Measurements from ENCODE around the gene PHF21B.

The PHF21B gene

GRCh38 chr22:44935724-44936123 lies 74.1 kb downstream of the PHF21B start:
- peak overlapping the region in 2 of 11 experiments; percentile 16 to 19; a peak in 1 of 22 replicates for H3K4me2 ChIP-seq
- TF ChIP-seq Cebpa-rat (IDR thresholded peaks at IDR 0.05), result no peak

GRCh38 chr22:44934454-44934735 lies 75.4 kb downstream of the PHF21B start:
- Histone ChIP-seq H3K36me3 (no peaks in the 10 kb centered on the region), H3K9me3 (replicated peaks in 1 of 11) (no peaks in the 10 kb centered on the region), H3K9ac (no peak overlapping the region), H3K4me3 (no peak overlapping the region), H3K27me3 (no peaks in the 10 kb centered on the region), H4K20me1 (peaks cover 0 to 5% (median 0%) of the 10 kb centered on the region in 11 experiments; a peak in 3 of 22 replicates), H3K4me1 (peaks cover 11 to 38% (median 20%) of the 10 kb centered on the region in 10 experiments), H3K4me2 (peak overlapping the region in 7 of 11 experiments; percentile 60 to 83 (median 71); a peak in 11 of 22 replicates), H3K27ac (no peak overlapping the region)
- TF ChIP-seq Cebpa-rat (IDR thresholded peaks at IDR 0.05), result no peak

More at GRCh38 chr22:44935724-44936123, 74.1 kb downstream of the PHF21B start:
- Histone ChIP-seq H3K27me3 (no peaks in the 10 kb centered on the region), H3K36me3 (no peaks in the 10 kb centered on the region), H3K27ac (no peak overlapping the region), H3K9me3 (replicated peaks in 1 of 11) (no peaks in the 10 kb centered on the region), H3K9ac (no peak overlapping the region), H3K4me1 (peaks cover 9 to 37% (median 20%) of the 10 kb centered on the region in 10 experiments), H3K4me3 (no peak overlapping the region), H4K20me1 (peaks cover 0 to 5% (median 0%) of the 10 kb centered on the region in 11 experiments; a peak in 5 of 22 replicates)

DNA sequence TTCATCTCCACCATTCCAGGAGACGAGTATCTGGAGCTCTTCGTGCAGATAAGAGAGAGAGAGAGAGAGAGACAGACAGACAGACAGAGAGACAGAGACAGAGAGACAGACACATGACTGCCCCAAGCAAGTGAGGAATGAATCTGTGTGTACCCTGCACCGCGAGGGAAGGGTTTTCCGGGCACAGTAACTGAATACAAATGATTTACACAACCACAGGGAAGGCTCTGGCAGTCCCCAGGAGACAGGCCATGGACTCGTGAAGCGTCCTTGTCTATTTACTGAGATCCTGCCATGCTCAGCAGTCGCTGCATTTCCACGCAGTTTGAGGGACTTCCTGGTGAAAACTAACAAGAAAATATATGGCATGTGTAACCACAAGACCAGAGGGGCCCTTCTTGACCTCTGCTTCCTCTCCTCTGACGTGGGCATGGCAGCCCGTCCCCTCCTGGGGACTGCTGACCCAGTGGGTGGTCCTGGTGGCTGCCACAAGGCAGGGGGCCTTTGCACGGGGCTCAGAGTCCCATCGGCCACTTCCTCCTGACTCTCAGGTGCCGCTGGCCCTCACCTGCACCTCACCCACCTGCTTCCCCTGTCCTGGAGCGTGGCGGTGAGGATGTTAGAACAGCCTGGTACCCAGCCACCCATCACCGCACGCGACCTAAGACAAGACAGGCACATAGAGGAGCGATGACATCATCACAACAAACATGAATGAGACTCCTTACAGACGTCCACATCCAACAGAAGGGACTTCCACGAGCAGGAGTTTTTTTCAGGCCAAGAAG lies 75.9 kb downstream of the PHF21B start:
- Histone ChIP-seq H3K9me3 (replicated peaks in 1 of 11) (no peaks in the 10 kb centered on the region), H4K20me1 (peaks cover 0 to 5% (median 0%) of the 10 kb centered on the region in 11 experiments; a peak in 3 of 22 replicates), H3K27ac (peak overlapping the region in 2 of 11 experiments; percentile 17 to 30; a peak in 1 of 22 replicates), H3K4me2 (peak overlapping the region; percentile 51 to 83 (median 70)), H3K4me3 (no peak overlapping the region), H3K4me1 (peaks cover 11 to 38% (median 20%) of the 10 kb centered on the region in 10 experiments), H3K36me3 (no peaks in the 10 kb centered on the region), H3K9ac (peak overlapping the region in 2 of 11 experiments; percentile 6 to 34; a peak in 2 of 22 replicates), H3K27me3 (no peaks in the 10 kb centered on the region)
- TF ChIP-seq Cebpa-rat (IDR thresholded peaks at IDR 0.05), result no peak

- TF ChIP-seq Cebpa-rat (IDR thresholded peaks at IDR 0.05), result no peak
- Histone ChIP-seq H3K27ac (no peak overlapping the region), H3K4me1 (peaks cover 11 to 38% (median 20%) of the 10 kb centered on the region in 10 experiments), H3K4me2 (peak overlapping the region in 4 of 11 experiments; percentile 60 to 83 (median 68); a peak in 5 of 22 replicates), H3K9me3 (replicated peaks in 1 of 11) (no peaks in the 10 kb centered on the region), H3K27me3 (no peaks in the 10 kb centered on the region), H4K20me1 (peaks cover 0 to 5% (median 0%) of the 10 kb centered on the region in 11 experiments; a peak in 2 of 22 replicates), H3K36me3 (no peaks in the 10 kb centered on the region), H3K9ac (no peak overlapping the region), H3K4me3 (no peak overlapping the region)
Observed at GRCh38 chr22:44932493-44932892, 77.3 kb downstream of the PHF21B start.

DNA sequence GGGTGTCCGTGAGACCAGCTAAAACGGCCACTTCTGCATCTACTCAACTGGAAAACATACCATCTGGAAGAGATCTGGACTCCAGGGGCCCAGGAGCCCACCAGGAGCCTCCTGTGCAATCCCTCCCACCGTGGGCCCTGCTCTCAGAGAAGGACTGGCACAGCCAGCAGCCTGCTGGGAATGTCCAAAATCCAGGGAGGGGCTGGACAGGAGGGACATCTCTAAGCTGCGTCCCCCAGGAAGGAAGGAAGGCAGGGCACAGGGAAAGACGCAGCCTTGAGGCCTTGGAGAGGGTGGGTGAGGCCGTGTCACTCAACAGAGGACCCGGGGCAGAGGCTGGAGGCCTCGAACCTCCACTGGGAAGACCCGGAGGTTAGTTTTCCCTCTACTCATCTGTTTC lies 78.0 kb downstream of the PHF21B start:
- H3K27ac ChIP-seq, result no peak overlapping the region
- H4K20me1 ChIP-seq, result peaks cover 0 to 5% (median 0%) of the 10 kb centered on the region in 11 experiments; a peak in 2 of 22 replicates

GRCh38 chr22:44931077-44931540 lies 78.7 kb downstream of the PHF21B start:
- Histone ChIP-seq H4K20me1 (peaks cover 0 to 5% (median 0%) of the 10 kb centered on the region in 11 experiments; a peak in 2 of 22 replicates), H3K27ac (no peak overlapping the region), H3K9me3 (replicated peaks in 1 of 11) (no peaks in the 10 kb centered on the region), H3K27me3 (no peaks in the 10 kb centered on the region), H3K9ac (no peak overlapping the region), H3K36me3 (no peaks in the 10 kb centered on the region), H3K4me1 (peaks cover 11 to 37% (median 20%) of the 10 kb centered on the region in 10 experiments), H3K4me3 (no peak overlapping the region), H3K4me2 (peak overlapping the region in 1 of 11 experiments; percentile 14; a peak in 1 of 22 replicates)
- 0 out of 22 replicates have a peak, but pooled peaks of 1 of the 11 experiments have one; percentile 12 for TF ChIP-seq Cebpa-rat (IDR thresholded peaks at IDR 0.05)

More for the DNA sequence above, 78.0 kb downstream of the PHF21B start:
- Histone ChIP-seq H3K9ac (no peak overlapping the region), H3K4me1 (peaks cover 11 to 38% (median 20%) of the 10 kb centered on the region in 10 experiments), H3K27me3 (no peaks in the 10 kb centered on the region), H3K36me3 (no peaks in the 10 kb centered on the region), H3K4me2 (no peak overlapping the region), H3K9me3 (replicated peaks in 1 of 11) (no peaks in the 10 kb centered on the region), H3K4me3 (no peak overlapping the region)
- no peak for TF ChIP-seq Cebpa-rat (IDR thresholded peaks at IDR 0.05)

- Histone ChIP-seq H3K27ac (no peak overlapping the region), H4K20me1 (peaks cover 0 to 5% (median 0%) of the 10 kb centered on the region in 11 experiments; a peak in 2 of 22 replicates), H3K4me1 (peaks cover 11 to 32% (median 20%) of the 10 kb centered on the region in 10 experiments)
Observed at GRCh38 chr22:44930711-44931035, 79.1 kb downstream of the PHF21B start.

DNA sequence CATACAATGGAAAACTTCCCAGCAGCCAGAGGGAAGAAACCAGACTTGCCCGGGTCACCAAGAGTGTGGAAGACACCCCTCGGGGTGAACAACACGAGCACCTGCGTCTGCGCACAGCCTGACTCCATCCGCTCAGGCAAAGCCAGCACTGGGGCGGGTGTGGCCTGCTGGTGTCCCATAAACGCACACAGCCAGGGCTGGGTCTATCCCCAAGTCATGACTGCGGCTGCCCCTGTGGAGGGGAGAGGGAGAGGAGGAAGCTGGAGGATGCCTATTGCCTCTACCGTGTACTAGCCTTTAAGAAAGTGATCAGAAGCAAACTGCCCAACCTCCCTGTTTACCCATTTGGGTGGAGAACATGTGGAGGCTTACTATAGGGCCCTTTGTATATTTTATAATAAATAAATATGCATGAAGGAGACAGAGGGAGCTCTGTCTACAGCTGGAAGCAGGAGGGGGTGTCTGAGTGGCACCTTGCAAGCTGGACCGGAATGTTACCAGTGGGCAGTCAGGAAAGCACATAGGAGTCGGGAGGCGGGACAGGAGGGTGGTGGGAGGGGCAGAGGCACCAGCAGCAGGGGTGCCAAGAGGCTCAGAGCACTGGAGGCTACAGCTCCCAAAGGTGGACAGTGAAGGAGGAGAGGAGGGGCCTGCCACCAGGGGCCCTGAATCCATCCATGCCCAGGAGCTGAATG lies 79.6 kb downstream of the PHF21B start:
- Histone ChIP-seq H3K27me3 (no peaks in the 10 kb centered on the region), H3K4me2 (peak overlapping the region in 3 of 11 experiments; percentile 14 to 33 (median 29); a peak in 3 of 22 replicates), H3K4me3 (no peak overlapping the region), H3K27ac (no peak overlapping the region), H3K4me1 (peaks cover 11 to 30% (median 21%) of the 10 kb centered on the region in 10 experiments), H3K9ac (no peak overlapping the region), H3K9me3 (replicated peaks in 1 of 11) (no peaks in the 10 kb centered on the region), H3K36me3 (no peaks in the 10 kb centered on the region), H4K20me1 (peaks cover 0 to 5% (median 0%) of the 10 kb centered on the region in 11 experiments; a peak in 2 of 22 replicates)
- TF ChIP-seq Cebpa-rat (IDR thresholded peaks at IDR 0.05), result no peak

More at GRCh38 chr22:44930711-44931035, 79.1 kb downstream of the PHF21B start:
- H3K9ac ChIP-seq, result no peak overlapping the region
- H3K27me3 ChIP-seq, result no peaks in the 10 kb centered on the region
- no peak overlapping the region for H3K4me3 ChIP-seq
- peak overlapping the region in 1 of 11 experiments; percentile 14; a peak in 1 of 22 replicates for H3K4me2 ChIP-seq
- H3K36me3 ChIP-seq, result no peaks in the 10 kb centered on the region
- no peaks in the 10 kb centered on the region for H3K9me3 ChIP-seq (replicated peaks in 1 of 11)
- TF ChIP-seq Cebpa-rat (IDR thresholded peaks at IDR 0.05), result no peak
